ENCODE data around the gene HCN3.

- no peak for TF ChIP-seq GABPA (IDR thresholded peaks at IDR 0.05; ENCODE audit: borderline replicate concordance, insufficient read depth, low read length)
- peak; percentile 57 for TF ChIP-seq EZH2 (IDR thresholded peaks at IDR 0.05; ENCODE audit: low read depth, low read length, severe bottlenecking)
- no peak for TF ChIP-seq POLR2A (IDR thresholded peaks at IDR 0.05; ENCODE audit: control extremely low read depth in 1 of 2, low read depth in 2 of 2, low read length in 2 of 2)
- no peak for TF ChIP-seq CTCF (IDR thresholded peaks at IDR 0.05; ENCODE audit: control extremely low read depth in 1 of 3, insufficient read depth in 1 of 3, low read depth in 1 of 3, low read length in 3 of 3)
- no peak for TF ChIP-seq TCF12 (IDR thresholded peaks at IDR 0.05; ENCODE audit: low read depth, low read length)
- TF ChIP-seq CHD7 (IDR thresholded peaks at IDR 0.05; ENCODE audit: insufficient replicate concordance, low read length), result no peak
- no peak for TF ChIP-seq CEBPB (IDR thresholded peaks at IDR 0.05; ENCODE audit: low read depth, low read length)
- TF ChIP-seq TAF1 (IDR thresholded peaks at IDR 0.05; ENCODE audit: low read depth, low read length), result no peak
- no peak for TF ChIP-seq CBX8 (IDR thresholded peaks at IDR 0.05; ENCODE audit: borderline replicate concordance, low read depth, low read length)
- TF ChIP-seq, protein P1, sequence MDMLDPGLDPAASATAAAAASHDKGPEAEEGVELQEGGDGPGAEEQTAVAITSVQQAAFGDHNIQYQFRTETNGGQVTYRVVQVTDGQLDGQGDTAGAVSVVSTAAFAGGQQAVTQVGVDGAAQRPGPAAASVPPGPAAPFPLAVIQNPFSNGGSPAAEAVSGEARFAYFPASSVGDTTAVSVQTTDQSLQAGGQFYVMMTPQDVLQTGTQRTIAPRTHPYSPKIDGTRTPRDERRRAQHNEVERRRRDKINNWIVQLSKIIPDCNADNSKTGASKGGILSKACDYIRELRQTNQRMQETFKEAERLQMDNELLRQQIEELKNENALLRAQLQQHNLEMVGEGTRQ (IDR thresholded peaks at IDR 0.05; ENCODE audit: low read length), result no peak
- no peak for TF ChIP-seq SP1 (IDR thresholded peaks at IDR 0.05; ENCODE audit: low read depth, low read length)
- no peak for TF ChIP-seq HDAC2 (IDR thresholded peaks at IDR 0.05; ENCODE audit: borderline replicate concordance in 1 of 2, low read depth in 2 of 2, low read length in 2 of 2)
- no peak for TF ChIP-seq RAD21 (IDR thresholded peaks at IDR 0.05 in 1 of 2, conservative IDR thresholded peaks at IDR 0.05 in 1 of 2; ENCODE audit: low read depth in 2 of 2, low read length in 2 of 2)
Observed at GRCh38 chr1:155294520-155295182, 17.4 kb downstream of the HCN3 start.

Data from H1 (cell line).